Hematopoietic multipotent progenitor cell treated with erythropoietin and hydrocortisone succinate and interleukin-3 and kit ligand, for 6 days (in vitro differentiated cells): ENCODE results near the gene PTPRN2.

Source experiments
- DNase-seq: peaks from one replicate; pipeline ENCODE4 v3.0.0-alpha.2; 2015

PTPRN2 gene

GRCh38 chr7:157615101-157615817 lies 972.4 kb downstream of the PTPRN2 start:
- DNase-seq: no peak

DNA sequence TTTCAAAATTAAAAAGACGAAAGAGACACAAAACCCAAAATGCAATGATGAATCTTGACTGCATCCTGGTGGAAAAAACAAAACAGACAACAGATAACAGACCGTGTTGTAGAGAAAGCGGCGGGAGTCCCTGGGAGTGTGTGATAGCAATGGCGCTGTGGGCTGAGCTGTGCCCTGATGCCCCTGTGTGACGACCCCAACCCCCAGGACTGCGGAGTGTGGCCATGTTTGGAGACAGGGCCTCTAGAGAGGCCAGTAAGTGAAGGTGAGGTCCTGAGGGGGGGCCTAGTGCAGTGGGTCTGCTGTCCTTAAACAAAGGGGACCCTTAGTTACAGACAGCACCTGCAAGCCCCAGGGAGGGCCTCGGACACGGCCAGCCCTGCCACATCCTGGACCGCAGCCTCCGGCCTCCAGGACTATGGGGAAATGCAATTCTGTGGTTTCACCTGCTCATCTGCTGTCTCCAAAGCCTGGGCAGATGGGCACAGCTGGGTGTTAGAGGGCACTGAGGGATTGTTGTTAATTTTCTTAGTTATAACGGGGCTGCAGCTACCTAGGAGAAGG lies 973.1 kb downstream of the PTPRN2 start:
- no peak for DNase-seq

DNA sequence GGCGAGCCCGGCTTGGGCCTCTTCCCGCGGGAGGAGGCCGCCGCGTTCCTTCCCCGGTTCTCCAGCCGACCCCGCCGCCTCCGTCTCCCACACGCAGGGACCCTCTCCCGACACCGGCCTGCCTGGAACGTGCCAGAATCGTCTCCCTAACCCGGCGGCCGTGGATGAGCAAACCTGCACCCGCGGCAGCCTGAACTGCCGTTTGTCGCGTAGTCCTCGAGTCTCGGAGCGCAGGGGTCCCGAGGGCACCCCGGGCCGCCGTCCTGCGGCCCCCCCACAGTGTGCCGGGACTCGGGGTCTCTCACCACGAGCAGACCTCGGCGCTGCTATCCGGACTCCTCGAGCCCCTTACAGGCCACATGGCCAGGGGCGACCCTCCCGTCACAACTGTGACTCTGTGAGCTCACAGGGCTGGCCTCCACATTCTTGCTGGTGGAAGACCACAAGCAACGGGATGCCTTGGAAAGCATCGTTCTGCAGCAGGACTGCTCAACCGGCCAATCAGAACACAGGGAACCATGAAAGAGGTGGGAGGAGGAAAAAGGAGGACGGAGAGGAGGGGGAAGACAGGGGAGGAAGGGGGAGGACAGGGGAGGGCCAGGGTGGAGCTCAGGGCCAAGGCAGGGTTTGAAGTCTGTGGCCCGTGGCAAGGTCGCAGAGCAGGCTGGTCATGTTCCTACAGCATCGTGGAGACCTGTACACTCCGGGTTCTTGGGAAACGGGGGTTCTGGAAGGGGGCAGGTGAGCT lies 973.9 kb downstream of the PTPRN2 start:
- no peak for DNase-seq

DNA sequence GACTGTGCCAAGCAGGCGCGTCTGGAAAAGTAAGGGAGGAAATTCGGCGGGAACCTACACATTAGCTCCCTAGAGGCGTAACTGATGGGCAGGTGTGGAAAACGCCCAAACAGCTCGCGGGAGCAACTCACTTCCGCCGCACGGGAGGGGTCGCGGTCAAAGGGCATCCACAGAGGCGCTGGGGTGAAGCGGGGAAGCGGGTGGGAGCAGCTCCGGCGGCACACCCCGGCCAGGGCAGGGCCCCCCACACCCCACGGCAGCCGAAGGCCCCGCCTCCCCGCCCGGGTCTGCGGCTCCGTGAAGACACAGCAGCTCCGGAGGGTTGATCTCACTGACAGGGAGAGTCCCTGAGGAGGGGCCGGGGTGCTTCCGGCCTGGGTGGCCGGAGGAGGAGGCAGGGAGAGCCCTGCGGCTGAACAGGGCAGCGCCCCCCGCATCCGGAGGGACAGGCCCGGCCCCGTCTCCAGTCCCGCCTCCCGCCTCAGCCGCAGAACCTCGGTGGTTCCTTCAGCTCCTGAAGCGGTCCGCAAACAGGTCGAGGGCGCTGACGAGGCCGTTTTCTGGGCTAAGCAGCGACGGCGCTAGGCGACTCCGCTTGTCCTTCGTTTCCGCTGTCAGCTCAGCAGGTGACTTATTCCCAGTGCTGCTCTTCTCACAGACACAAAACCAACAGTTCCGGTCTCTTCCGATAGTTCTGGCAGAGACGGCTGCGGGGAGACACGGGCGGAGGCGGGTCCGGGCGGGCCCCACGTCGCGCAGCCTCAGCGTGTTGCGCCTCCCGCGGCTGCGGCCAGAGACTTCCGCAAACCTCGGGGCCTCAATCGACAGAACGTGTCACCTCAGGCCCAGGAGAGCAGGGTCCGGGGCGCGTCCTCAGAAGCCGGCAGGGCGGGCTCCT lies 974.7 kb downstream of the PTPRN2 start:
- DNase-seq: peak; percentile 34

GRCh38 chr7:157612009-157612663 lies 975.5 kb downstream of the PTPRN2 start:
- no peak for DNase-seq

- DNase-seq: no peak
Measured at GRCh38 chr7:157611341-157611740, 976.3 kb downstream of the PTPRN2 start.

DNA sequence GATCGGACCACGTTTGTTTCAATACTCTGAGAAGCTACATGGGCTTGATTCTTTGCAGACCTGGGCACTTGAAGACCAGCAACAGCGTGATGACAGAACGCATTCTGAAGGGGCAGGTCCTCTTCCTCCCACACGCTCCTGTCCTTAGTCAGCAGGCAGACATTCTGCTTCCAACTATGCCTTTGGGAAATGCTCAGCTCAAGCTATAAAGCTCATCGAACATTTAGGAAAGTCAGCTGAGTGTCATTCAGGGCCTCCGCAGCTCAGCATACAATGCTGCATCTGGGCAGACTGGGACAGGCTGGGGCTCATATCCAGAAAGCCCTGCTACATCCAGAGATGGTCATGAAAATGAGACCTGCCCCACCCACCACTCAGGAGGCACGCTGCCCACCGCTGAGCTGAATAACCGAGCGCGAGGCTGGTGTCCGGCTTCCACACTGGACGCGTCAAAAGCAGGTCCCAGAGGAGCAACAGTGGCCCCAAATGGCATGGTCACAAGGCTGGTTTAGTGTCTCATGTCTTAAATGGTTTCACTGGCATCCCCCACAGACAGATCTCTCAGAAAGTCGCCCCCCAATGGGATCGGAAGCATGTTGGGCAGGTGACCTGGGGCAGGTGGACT lies 976.8 kb downstream of the PTPRN2 start:
- DNase-seq: no peak

GRCh38 chr7:157609932-157610640 lies 977.5 kb downstream of the PTPRN2 start:
- no peak for DNase-seq

GRCh38 chr7:157609516-157609915 lies 978.1 kb downstream of the PTPRN2 start:
- no peak for DNase-seq

DNA sequence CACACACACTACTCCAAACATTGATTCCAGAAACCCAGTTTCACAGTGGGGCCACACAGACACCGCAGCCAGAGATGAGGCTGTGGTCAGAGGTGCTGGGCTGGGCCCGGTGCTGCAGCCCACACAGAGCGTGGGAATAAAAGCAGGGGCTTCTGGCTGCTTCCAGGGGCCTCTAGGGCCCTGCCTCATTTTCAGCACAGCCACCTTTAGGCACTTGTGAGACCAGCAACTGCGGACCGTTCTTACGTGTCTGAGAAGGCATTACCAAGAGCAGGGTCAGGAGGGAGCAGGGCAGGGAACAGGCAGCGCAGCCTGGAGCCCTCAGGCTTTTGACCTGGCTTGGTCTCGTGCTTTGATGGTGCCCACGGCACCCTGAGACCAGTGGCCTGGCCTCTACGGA lies 980.4 kb downstream of the PTPRN2 start:
- DNase-seq: no peak

GRCh38 chr7:157606140-157606539 lies 981.5 kb downstream of the PTPRN2 start:
- DNase-seq: no peak

DNA sequence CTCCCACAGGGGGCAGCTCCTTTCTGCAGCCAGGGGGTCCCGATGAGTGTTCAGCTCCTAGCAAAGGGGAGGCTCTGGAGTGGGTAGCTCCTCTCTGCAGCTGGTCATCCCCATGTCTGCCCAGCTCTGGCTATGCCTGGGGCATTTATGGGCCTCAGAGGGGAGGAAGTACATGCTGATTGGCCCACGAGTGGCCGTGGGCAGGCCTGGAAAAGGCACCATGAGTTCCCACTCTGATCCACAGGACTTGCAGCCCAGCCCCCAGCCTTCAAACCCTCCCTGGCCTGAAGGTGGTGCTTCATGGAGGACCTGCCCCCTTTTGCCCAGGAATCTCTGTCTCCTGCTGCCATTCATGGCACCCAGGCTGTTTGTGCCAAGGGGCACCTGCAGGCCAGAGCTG lies 982.0 kb downstream of the PTPRN2 start:
- DNase-seq: no peak

- DNase-seq: no peak
Measured at GRCh38 chr7:157604661-157605381, 982.8 kb downstream of the PTPRN2 start.

- no peak for DNase-seq
Measured at GRCh38 chr7:157603716-157604115, 983.9 kb downstream of the PTPRN2 start.

GRCh38 chr7:157603005-157603404 lies 984.6 kb downstream of the PTPRN2 start:
- no peak for DNase-seq

DNA sequence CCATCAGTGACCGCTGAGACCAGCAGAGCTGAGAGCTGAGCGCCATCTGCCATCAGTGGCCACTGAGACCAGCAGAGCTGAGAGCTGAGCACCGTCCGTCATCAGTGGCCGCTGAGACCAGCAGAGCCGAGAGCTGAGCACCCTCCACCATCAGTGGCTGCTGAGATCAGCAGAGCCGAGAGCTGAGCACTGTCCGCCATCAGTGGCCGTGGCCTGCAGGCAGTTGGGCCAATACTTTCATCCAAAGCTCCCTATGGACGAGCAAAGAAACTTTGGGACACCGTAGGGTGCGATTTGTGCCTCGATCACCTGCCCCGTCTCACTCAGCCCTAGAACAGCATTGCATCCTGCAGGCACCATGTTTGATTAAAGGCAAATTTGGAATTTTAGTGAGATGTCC lies 985.0 kb downstream of the PTPRN2 start:
- no peak for DNase-seq

GRCh38 chr7:157602156-157602555 lies 985.5 kb downstream of the PTPRN2 start:
- DNase-seq: no peak

GRCh38 chr7:157601530-157601929 lies 986.1 kb downstream of the PTPRN2 start:
- no peak for DNase-seq

DNA sequence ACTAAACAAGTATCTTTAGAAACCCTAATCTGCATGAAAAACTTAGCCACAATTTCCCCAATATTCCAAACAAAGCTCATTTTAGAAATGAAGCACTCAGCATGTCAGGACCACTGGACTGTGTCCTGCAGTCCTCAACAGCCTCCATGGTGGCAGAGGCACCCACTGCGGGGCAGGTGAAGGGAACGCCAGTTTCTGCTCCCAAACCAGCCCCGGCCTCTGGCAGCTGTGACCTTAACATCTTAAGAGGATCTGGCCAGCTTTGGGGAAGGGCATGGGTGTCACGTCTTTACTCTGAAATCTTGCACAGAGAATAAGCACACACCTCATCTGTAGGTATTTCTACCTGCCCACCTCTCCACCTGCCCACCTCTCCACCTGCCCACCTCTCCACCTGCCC lies 988.1 kb downstream of the PTPRN2 start:
- no peak for DNase-seq

DNA sequence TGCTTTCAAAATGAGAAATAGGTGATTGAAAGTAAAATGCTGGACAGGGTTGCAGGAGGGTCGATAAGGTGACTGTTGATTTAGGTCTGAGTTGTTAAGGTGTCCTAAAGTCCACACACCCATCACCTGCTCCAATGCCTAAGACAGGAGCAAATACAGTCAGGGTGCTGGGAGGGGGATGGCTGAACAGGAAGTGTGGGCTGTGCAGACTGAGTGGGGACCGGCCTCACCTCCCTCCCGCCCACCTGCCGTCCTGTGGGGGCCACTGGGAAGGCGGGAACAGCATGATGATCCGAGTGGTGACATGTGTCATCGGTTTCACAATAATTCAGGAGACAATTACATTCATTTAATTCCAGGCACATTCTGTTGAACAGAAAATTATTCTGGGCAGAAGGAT lies 990.1 kb downstream of the PTPRN2 start:
- DNase-seq: no peak

- DNase-seq: no peak
Measured at GRCh38 chr7:157596881-157597280, 990.7 kb downstream of the PTPRN2 start.
